HEK293 (cell line): Measurements from ENCODE around the gene TAS2R1.

ENCODE experiments used
- BCL11B ChIP-seq: fragments of 450-650 bp; formaldehyde crosslinking; IDR thresholded peaks from 2 replicates; pipeline ENCODE4 v1.5.1; 2016; ENCODE audit warnings: low read depth, missing biosample characterization, missing genetic modification characterization
- CTCF ChIP-seq: fragments of 450-650 bp; formaldehyde crosslinking; IDR thresholded peaks from 2 replicates; pipeline ENCODE4 v1.5.1; 2016; ENCODE audit warnings: missing biosample characterization, missing genetic modification characterization
- MYNN ChIP-seq: fragments of 450-650 bp; formaldehyde crosslinking; IDR thresholded peaks from 2 replicates; pipeline ENCODE4 v1.5.1; 2016; ENCODE audit warnings: missing biosample characterization, missing genetic modification characterization, borderline replicate concordance
- PBX3 ChIP-seq: sonication (generic); formaldehyde crosslinking; IDR thresholded peaks from 2 replicates; pipeline ENCODE4 v1.8.1; 2022; ENCODE audit warnings: mild to moderate bottlenecking, moderate library complexity, missing genetic modification reagents
- RBAK ChIP-seq: fragments of 450-650 bp; formaldehyde crosslinking; IDR thresholded peaks from 2 replicates; pipeline ENCODE4 v1.5.1; 2016; ENCODE audit warnings: missing biosample characterization, missing genetic modification characterization
- ZBTB11 ChIP-seq: fragments of 450-650 bp; formaldehyde crosslinking; conservative IDR thresholded peaks from 2 replicates; pipeline ENCODE4 v1.5.1; 2016; ENCODE audit warnings: low read depth, missing biosample characterization, missing genetic modification characterization
- ZFP37 ChIP-seq: fragments of 450-650 bp; formaldehyde crosslinking; IDR thresholded peaks from 2 replicates; pipeline ENCODE4 v1.5.1; 2016; ENCODE audit warnings: missing biosample characterization, missing genetic modification characterization
- ZNF133 ChIP-seq: fragments of 450-650 bp; formaldehyde crosslinking; IDR thresholded peaks from 2 replicates; pipeline ENCODE4 v1.5.1; 2016; ENCODE audit warnings: missing biosample characterization, missing genetic modification characterization
- ZNF138 ChIP-seq: fragments of 450-650 bp; formaldehyde crosslinking; IDR thresholded peaks from 2 replicates; pipeline ENCODE4 v1.5.1; 2016; ENCODE audit warnings: missing biosample characterization, missing genetic modification characterization, borderline replicate concordance
- ZNF146 ChIP-seq: fragments of 450-650 bp; formaldehyde crosslinking; IDR thresholded peaks from 2 replicates; pipeline ENCODE4 v1.5.1; 2016; ENCODE audit warnings: missing biosample characterization, missing genetic modification characterization
- ZNF148 ChIP-seq: fragments of 450-650 bp; formaldehyde crosslinking; IDR thresholded peaks from 2 replicates; pipeline ENCODE4 v1.5.0; 2017; ENCODE audit warnings: missing biosample characterization, missing genetic modification characterization, borderline replicate concordance
- ZNF433 ChIP-seq: fragments of 450-650 bp; formaldehyde crosslinking; IDR thresholded peaks from 2 replicates; pipeline ENCODE4 v1.5.1; 2016; ENCODE audit warnings: missing biosample characterization, missing genetic modification characterization, low read depth
- ZNF629 ChIP-seq: fragments of 450-650 bp; formaldehyde crosslinking; IDR thresholded peaks from 2 replicates; pipeline ENCODE4 v1.5.1; 2017; ENCODE audit warnings: missing biosample characterization, missing genetic modification characterization
- ZSCAN30 ChIP-seq: fragments of 450-650 bp; IDR thresholded peaks from 2 replicates; pipeline ENCODE4 v1.5.1; 2018; ENCODE audit warnings: missing biosample characterization, mild to moderate bottlenecking, missing genetic modification characterization, moderate library complexity

- no peak for TF ChIP-seq ZNF138 (tag by site-specific recombination)
- no peak for TF ChIP-seq ZNF148
- TF ChIP-seq ZNF133 (tag by site-specific recombination) = no peak
- no peak for TF ChIP-seq CTCF
- TF ChIP-seq ZNF146 (tag by site-specific recombination) = no peak
- no peak for TF ChIP-seq BCL11B (tag by site-specific recombination)
- TF ChIP-seq ZSCAN30 (tag by site-specific recombination) = no peak
- TF ChIP-seq ZFP37 (tag by site-specific recombination) = no peak
- TF ChIP-seq RBAK (tag by site-specific recombination) = no peak
- TF ChIP-seq MYNN (tag by site-specific recombination) = no peak
- TF ChIP-seq ZNF629 (tag by site-specific recombination) = no peak
- TF ChIP-seq ZBTB11 (tag by site-specific recombination) = no peak
- no peak for TF ChIP-seq ZNF433
- no peak for TF ChIP-seq PBX3
These were observed 22.1 kb upstream of the TAS2R1 start for GRCh38 chr5:9652295-9652694.
